Fibroblast of lung (primary cell): Measurements from ENCODE around the gene NCKAP5.

Experiments used
- EZH2 ChIP-seq: IDR thresholded peaks from 2 replicates; pipeline ENCODE4 v1.5.1; 2012; ENCODE audit warnings: low read length, control low read depth, mild to moderate bottlenecking; ENCODE audit errors: missing control alignments
- TF ChIP-seq, protein P1 (sequence below), 2 donors: IDR thresholded peaks in 1 of 2; conservative IDR thresholded peaks in 1 of 2; 1 replicate in 1 of 2; 2 replicates in 1 of 2; pipeline ENCODE4 v1.5.1; 2011 to 2012; ENCODE audit warnings: low read length in 2 of 2, control low read depth in 1 of 2, inconsistent platforms in 1 of 2, low read depth in 1 of 2, mild to moderate bottlenecking in 1 of 2

DNA sequence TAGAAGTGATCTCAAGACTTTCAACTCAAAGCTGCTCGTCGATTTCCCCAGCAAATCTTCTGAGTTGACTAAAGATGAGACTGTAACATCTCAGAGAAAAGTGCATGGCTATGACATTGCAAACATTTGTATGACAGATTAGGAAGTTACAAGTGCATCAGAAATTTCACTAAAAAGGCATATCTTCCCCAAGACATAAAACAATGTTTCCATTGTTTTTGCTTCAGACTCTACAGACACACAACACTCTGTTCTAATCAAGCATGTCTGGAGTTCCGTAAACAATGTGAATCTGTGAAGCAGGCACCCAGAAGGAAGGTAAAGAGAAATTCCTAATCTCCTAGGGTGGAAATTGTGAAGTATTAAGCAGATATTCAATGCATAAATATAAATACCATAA lies 753.6 kb downstream of the NCKAP5 start:
- TF ChIP-seq, protein P1, sequence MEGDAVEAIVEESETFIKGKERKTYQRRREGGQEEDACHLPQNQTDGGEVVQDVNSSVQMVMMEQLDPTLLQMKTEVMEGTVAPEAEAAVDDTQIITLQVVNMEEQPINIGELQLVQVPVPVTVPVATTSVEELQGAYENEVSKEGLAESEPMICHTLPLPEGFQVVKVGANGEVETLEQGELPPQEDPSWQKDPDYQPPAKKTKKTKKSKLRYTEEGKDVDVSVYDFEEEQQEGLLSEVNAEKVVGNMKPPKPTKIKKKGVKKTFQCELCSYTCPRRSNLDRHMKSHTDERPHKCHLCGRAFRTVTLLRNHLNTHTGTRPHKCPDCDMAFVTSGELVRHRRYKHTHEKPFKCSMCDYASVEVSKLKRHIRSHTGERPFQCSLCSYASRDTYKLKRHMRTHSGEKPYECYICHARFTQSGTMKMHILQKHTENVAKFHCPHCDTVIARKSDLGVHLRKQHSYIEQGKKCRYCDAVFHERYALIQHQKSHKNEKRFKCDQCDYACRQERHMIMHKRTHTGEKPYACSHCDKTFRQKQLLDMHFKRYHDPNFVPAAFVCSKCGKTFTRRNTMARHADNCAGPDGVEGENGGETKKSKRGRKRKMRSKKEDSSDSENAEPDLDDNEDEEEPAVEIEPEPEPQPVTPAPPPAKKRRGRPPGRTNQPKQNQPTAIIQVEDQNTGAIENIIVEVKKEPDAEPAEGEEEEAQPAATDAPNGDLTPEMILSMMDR (conservative IDR thresholded peaks at IDR 0.05 in 1 of 2, IDR thresholded peaks at IDR 0.05 in 1 of 2; ENCODE audit: low read depth in 1 of 2, low read length in 2 of 2), result no peak
- no peak for TF ChIP-seq EZH2
